Measurements from ENCODE around the gene CFHR5. TPM values are rescaled to one million over a fixed set of nuclear protein-coding genes. Genes with fewer than 3 reads are reported as not detected.

Gene CFHR5
- total RNA-seq, 4 donors from 2014 or later: not detected

GRCh38 chr1:197042676-197043341, 65.5 kb downstream of the CFHR5 start:
- ATAC-seq (ENCODE audit: low FRiP score): no peak
- no peak for TF ChIP-seq CTCF (IDR thresholded peaks at IDR 0.05)
- DNase-seq (ENCODE audit: low spot score): no peak

- TF ChIP-seq CTCF (IDR thresholded peaks at IDR 0.05): no peak
- DNase-seq (ENCODE audit: low spot score) (no peak), ATAC-seq (ENCODE audit: low FRiP score) (no peak)
Measured at GRCh38 chr1:197049100-197049499, 71.7 kb downstream of the CFHR5 start.

Small RNAs within 50 kb of the gene (small RNA-seq; reads per million reads assigned to genes)
- not detected for gene AL139418.1

Other genes starting within 250 kb of the CFHR5 start
- under 1 TPM in 2 of 4 donors, not detected in 2; 0.28 to 0.72 TPM for gene CFHR3, start 202.7 kb upstream of the CFHR5 start, total RNA-seq
- gene CFHR1, start 157.8 kb upstream of the CFHR5 start, total RNA-seq: under 1 TPM in 1 of 4 donors, not detected in 3; 0.84 TPM
- gene CFHR4, start 89.5 kb upstream of the CFHR5 start, total RNA-seq: not detected
- gene CFHR2, start 33.8 kb upstream of the CFHR5 start, total RNA-seq: not detected
- not detected for gene F13B, start 89.7 kb downstream of the CFHR5 start, total RNA-seq
- 1 to 10 TPM in 2 of 4 donors, under 1 TPM in 2; under 0.01 to 3.2 (median 1.7) TPM for gene ASPM, start 169.1 kb downstream of the CFHR5 start, total RNA-seq
- 10 to 100 TPM in 3 of 4 donors, 1 to 10 TPM in 1; 6.6 to 13.6 (median 11.9) TPM for gene ZBTB41, start 223.7 kb downstream of the CFHR5 start, total RNA-seq

All from omental fat pad (tissue), 4 donors.